K562 (cell line): ENCODE measurements around the gene ARHGEF4. TPM values are rescaled to one million over a fixed set of nuclear protein-coding genes. Genes with fewer than 3 reads are reported as not detected.
A peak's percentile ranks its signal among the peaks of the same experiment; 100 is the strongest.

Source experiments
- MEF2A ChIP-seq: IDR thresholded peaks from 2 replicates; pipeline ENCODE4 v1.6.1; 2011; ENCODE audit warnings: low read depth, mild to moderate bottlenecking, low read length, moderate library complexity; ENCODE audit not compliant: control insufficient read depth
- POLR2A ChIP-seq: fragments of 450-650 bp; conservative IDR thresholded peaks from 2 replicates; pipeline ENCODE4 v1.6.1; 2016
- TFAM ChIP-seq: fragments of 250-450 bp; sonication (Bioruptor Pico); conservative IDR thresholded peaks from 2 replicates; pipeline ENCODE4 v1.5.0; 2021; ENCODE audit warnings: mild to moderate bottlenecking, moderate library complexity
- YY1 ChIP-seq, 3 experiments: IDR thresholded peaks; 2 replicates each; pipeline ENCODE4 v1.6.1; 2011; ENCODE audit warnings: low read length in 2 of 3, mild to moderate bottlenecking in 2 of 3, moderate library complexity in 2 of 3, borderline replicate concordance in 1 of 3, control low read depth in 1 of 3, low read depth in 1 of 3; ENCODE audit not compliant: insufficient read depth in 3 of 3, insufficient replicate concordance in 2 of 3, control insufficient read depth in 1 of 3, insufficient read length in 1 of 3; ENCODE audit errors: extremely low read depth in 1 of 3
- ZNF408 ChIP-seq: fragments of 250-450 bp; sonication (Bioruptor Pico); IDR thresholded peaks from 2 replicates; pipeline ENCODE4 v1.4.0; 2020; ENCODE audit warnings: low read depth, mild to moderate bottlenecking, moderate library complexity
- polyA plus RNA-seq, 8 experiments: library from polyadenylated mRNA; depleted of rRNA in 4 of 8; stranded (reverse) in 5 of 8; unstranded in 3 of 8; fragments of >200 nt; fragmentation: Nextera tagmentation in 2 of 8; fragmentation: Illumina TruSeq in 1 of 8; extraction: Ambion mirVana in 2 of 8; extraction: Trizol in 1 of 8; gene quantifications; 2 replicates each; pipeline versions ENCODE4 v1.2.1 to v1.2.3, GENCODE V29; 2011 to 2014; ENCODE audit warnings: inconsistent platforms in 1 of 8, missing spikeins in 1 of 8
- total RNA-seq, 7 experiments: library from RNA; depleted of rRNA in 6 of 7; stranded (reverse); fragments of >200 nt in 6 of 7; fragmentation: Illumina TruSeq in 2 of 7; extraction: Trizol in 2 of 7; gene quantifications; 2 replicates each; pipeline versions ENCODE4 v1.2.1 to v1.2.3, GENCODE V29; 2011 to 2021; ENCODE audit warnings: low replicate concordance in 1 of 7
- TF ChIP-seq, protein P1 (sequence below): fragments of 200-600 bp; sonication (generic); IDR thresholded peaks from one replicate; pipeline ENCODE4 v1.6.1; 2012; ENCODE audit warnings: mild to moderate bottlenecking, low read depth, low read length, inconsistent platforms
- TF ChIP-seq, protein P2 (sequence below): sonication (generic); formaldehyde crosslinking; IDR thresholded peaks from 2 replicates; pipeline ENCODE4 v1.8.0; 2023; ENCODE audit warnings: missing genetic modification reagents, mild to moderate bottlenecking, borderline replicate concordance

Gene ARHGEF4
- total and polyA plus RNA-seq, 9 of the 15 experiments (the other 6 are each of a cell fraction or from before 2014, with no cell fraction given): not detected

DNA sequence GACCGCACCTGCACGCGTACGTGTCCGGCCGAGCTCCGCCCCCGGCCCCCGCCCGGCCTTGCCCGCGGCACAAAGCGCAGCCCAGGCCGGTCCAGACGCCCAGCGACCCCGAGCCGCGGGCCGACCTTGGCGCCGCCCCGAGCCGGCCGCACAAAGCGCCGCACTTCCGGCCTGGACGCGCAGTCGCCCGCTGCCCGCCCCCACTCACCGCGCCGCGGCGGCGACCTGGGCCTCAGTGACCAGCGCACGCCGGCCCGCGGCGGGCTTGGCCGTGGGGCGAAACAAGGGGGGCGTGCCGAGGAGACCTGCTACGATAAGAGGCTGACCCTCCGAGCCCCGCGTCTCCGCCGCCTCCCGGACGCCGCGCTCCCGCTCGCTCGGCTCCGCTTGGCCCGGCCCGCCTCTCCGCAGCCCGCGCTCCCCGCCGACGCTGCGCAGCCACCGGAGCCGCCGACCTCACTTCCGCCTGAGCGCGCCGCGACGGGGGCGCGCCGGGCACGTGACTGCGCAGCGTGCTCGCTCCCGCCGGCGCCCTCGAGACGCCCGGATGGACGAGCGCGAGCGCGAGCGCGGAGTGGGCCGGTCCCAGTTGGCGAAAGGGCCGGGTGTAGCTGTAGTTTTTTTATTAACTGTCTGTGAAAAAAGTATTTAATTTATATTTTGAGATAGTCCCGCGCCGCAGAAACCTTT is 256.4 kb downstream of the ARHGEF4 start, which contains the start of gene FAM168B (continued):
- TF ChIP-seq, protein P1, sequence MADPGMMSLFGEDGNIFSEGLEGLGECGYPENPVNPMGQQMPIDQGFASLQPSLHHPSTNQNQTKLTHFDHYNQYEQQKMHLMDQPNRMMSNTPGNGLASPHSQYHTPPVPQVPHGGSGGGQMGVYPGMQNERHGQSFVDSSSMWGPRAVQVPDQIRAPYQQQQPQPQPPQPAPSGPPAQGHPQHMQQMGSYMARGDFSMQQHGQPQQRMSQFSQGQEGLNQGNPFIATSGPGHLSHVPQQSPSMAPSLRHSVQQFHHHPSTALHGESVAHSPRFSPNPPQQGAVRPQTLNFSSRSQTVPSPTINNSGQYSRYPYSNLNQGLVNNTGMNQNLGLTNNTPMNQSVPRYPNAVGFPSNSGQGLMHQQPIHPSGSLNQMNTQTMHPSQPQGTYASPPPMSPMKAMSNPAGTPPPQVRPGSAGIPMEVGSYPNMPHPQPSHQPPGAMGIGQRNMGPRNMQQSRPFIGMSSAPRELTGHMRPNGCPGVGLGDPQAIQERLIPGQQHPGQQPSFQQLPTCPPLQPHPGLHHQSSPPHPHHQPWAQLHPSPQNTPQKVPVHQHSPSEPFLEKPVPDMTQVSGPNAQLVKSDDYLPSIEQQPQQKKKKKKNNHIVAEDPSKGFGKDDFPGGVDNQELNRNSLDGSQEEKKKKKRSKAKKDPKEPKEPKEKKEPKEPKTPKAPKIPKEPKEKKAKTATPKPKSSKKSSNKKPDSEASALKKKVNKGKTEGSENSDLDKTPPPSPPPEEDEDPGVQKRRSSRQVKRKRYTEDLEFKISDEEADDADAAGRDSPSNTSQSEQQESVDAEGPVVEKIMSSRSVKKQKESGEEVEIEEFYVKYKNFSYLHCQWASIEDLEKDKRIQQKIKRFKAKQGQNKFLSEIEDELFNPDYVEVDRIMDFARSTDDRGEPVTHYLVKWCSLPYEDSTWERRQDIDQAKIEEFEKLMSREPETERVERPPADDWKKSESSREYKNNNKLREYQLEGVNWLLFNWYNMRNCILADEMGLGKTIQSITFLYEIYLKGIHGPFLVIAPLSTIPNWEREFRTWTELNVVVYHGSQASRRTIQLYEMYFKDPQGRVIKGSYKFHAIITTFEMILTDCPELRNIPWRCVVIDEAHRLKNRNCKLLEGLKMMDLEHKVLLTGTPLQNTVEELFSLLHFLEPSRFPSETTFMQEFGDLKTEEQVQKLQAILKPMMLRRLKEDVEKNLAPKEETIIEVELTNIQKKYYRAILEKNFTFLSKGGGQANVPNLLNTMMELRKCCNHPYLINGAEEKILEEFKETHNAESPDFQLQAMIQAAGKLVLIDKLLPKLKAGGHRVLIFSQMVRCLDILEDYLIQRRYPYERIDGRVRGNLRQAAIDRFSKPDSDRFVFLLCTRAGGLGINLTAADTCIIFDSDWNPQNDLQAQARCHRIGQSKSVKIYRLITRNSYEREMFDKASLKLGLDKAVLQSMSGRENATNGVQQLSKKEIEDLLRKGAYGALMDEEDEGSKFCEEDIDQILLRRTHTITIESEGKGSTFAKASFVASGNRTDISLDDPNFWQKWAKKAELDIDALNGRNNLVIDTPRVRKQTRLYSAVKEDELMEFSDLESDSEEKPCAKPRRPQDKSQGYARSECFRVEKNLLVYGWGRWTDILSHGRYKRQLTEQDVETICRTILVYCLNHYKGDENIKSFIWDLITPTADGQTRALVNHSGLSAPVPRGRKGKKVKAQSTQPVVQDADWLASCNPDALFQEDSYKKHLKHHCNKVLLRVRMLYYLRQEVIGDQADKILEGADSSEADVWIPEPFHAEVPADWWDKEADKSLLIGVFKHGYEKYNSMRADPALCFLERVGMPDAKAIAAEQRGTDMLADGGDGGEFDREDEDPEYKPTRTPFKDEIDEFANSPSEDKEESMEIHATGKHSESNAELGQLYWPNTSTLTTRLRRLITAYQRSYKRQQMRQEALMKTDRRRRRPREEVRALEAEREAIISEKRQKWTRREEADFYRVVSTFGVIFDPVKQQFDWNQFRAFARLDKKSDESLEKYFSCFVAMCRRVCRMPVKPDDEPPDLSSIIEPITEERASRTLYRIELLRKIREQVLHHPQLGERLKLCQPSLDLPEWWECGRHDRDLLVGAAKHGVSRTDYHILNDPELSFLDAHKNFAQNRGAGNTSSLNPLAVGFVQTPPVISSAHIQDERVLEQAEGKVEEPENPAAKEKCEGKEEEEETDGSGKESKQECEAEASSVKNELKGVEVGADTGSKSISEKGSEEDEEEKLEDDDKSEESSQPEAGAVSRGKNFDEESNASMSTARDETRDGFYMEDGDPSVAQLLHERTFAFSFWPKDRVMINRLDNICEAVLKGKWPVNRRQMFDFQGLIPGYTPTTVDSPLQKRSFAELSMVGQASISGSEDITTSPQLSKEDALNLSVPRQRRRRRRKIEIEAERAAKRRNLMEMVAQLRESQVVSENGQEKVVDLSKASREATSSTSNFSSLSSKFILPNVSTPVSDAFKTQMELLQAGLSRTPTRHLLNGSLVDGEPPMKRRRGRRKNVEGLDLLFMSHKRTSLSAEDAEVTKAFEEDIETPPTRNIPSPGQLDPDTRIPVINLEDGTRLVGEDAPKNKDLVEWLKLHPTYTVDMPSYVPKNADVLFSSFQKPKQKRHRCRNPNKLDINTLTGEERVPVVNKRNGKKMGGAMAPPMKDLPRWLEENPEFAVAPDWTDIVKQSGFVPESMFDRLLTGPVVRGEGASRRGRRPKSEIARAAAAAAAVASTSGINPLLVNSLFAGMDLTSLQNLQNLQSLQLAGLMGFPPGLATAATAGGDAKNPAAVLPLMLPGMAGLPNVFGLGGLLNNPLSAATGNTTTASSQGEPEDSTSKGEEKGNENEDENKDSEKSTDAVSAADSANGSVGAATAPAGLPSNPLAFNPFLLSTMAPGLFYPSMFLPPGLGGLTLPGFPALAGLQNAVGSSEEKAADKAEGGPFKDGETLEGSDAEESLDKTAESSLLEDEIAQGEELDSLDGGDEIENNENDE: no peak
- TF ChIP-seq ZNF408 (CRISPR knock-in tag) (no peak), MEF2A (no peak), YY1 (IDR thresholded peaks at IDR 0.05; ENCODE audit: borderline replicate concordance in 1 of 3, control insufficient read depth in 1 of 3, extremely low read depth in 1 of 3, insufficient read depth in 3 of 3, insufficient read length in 1 of 3, insufficient replicate concordance in 2 of 3, low read depth in 1 of 3, low read length in 2 of 3) (peak in 2 of 3 experiments; percentile 4 to 41), POLR2A (peak; percentile 85), TFAM (CRISPR knock-in tag) (no peak)
- TF ChIP-seq, protein P2, sequence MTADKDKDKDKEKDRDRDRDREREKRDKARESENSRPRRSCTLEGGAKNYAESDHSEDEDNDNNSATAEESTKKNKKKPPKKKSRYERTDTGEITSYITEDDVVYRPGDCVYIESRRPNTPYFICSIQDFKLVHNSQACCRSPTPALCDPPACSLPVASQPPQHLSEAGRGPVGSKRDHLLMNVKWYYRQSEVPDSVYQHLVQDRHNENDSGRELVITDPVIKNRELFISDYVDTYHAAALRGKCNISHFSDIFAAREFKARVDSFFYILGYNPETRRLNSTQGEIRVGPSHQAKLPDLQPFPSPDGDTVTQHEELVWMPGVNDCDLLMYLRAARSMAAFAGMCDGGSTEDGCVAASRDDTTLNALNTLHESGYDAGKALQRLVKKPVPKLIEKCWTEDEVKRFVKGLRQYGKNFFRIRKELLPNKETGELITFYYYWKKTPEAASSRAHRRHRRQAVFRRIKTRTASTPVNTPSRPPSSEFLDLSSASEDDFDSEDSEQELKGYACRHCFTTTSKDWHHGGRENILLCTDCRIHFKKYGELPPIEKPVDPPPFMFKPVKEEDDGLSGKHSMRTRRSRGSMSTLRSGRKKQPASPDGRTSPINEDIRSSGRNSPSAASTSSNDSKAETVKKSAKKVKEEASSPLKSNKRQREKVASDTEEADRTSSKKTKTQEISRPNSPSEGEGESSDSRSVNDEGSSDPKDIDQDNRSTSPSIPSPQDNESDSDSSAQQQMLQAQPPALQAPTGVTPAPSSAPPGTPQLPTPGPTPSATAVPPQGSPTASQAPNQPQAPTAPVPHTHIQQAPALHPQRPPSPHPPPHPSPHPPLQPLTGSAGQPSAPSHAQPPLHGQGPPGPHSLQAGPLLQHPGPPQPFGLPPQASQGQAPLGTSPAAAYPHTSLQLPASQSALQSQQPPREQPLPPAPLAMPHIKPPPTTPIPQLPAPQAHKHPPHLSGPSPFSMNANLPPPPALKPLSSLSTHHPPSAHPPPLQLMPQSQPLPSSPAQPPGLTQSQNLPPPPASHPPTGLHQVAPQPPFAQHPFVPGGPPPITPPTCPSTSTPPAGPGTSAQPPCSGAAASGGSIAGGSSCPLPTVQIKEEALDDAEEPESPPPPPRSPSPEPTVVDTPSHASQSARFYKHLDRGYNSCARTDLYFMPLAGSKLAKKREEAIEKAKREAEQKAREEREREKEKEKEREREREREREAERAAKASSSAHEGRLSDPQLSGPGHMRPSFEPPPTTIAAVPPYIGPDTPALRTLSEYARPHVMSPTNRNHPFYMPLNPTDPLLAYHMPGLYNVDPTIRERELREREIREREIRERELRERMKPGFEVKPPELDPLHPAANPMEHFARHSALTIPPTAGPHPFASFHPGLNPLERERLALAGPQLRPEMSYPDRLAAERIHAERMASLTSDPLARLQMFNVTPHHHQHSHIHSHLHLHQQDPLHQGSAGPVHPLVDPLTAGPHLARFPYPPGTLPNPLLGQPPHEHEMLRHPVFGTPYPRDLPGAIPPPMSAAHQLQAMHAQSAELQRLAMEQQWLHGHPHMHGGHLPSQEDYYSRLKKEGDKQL (CRISPR knock-in tag): no peak
